HEK293 (cell line): ENCODE data around the gene CCDC187.

Source experiments
- GFI1B ChIP-seq: fragments of 450-650 bp; formaldehyde crosslinking; IDR thresholded peaks from 2 replicates; pipeline ENCODE4 v1.5.1; 2016; ENCODE audit warnings: missing biosample characterization, missing genetic modification characterization
- OSR2 ChIP-seq: fragments of 450-650 bp; formaldehyde crosslinking; IDR thresholded peaks from 2 replicates; pipeline ENCODE4 v1.5.1; 2016; ENCODE audit warnings: missing biosample characterization, missing genetic modification characterization
- ZBTB20 ChIP-seq: fragments of 450-650 bp; formaldehyde crosslinking; IDR thresholded peaks from 2 replicates; pipeline ENCODE4 v1.5.1; 2016; ENCODE audit warnings: missing biosample characterization, missing genetic modification characterization
- ZBTB48 ChIP-seq: fragments of 450-650 bp; formaldehyde crosslinking; IDR thresholded peaks from 2 replicates; pipeline ENCODE4 v1.5.1; 2016; ENCODE audit warnings: missing biosample characterization, missing genetic modification characterization
- ZNF121 ChIP-seq: fragments of 450-650 bp; formaldehyde crosslinking; IDR thresholded peaks from 2 replicates; pipeline ENCODE4 v1.5.1; 2016; ENCODE audit warnings: missing biosample characterization, missing genetic modification characterization
- ZNF132 ChIP-seq: fragments of 450-650 bp; formaldehyde crosslinking; IDR thresholded peaks from 2 replicates; pipeline ENCODE4 v1.5.1; 2017; ENCODE audit warnings: missing biosample characterization, missing genetic modification characterization, borderline replicate concordance
- ZNF133 ChIP-seq: fragments of 450-650 bp; formaldehyde crosslinking; IDR thresholded peaks from 2 replicates; pipeline ENCODE4 v1.5.1; 2016; ENCODE audit warnings: missing biosample characterization, missing genetic modification characterization
- ZNF138 ChIP-seq: fragments of 450-650 bp; formaldehyde crosslinking; IDR thresholded peaks from 2 replicates; pipeline ENCODE4 v1.5.1; 2016; ENCODE audit warnings: missing biosample characterization, missing genetic modification characterization, borderline replicate concordance
- ZNF140 ChIP-seq: fragments of 450-650 bp; formaldehyde crosslinking; IDR thresholded peaks from 2 replicates; pipeline ENCODE4 v1.5.1; 2016; ENCODE audit warnings: missing biosample characterization, missing genetic modification characterization
- ZNF16 ChIP-seq: fragments of 450-650 bp; formaldehyde crosslinking; IDR thresholded peaks from 2 replicates; pipeline ENCODE4 v1.5.1; 2016; ENCODE audit warnings: low read depth, missing biosample characterization, missing genetic modification characterization
- ZNF19 ChIP-seq: fragments of 450-650 bp; formaldehyde crosslinking; IDR thresholded peaks from 2 replicates; pipeline ENCODE4; 2016; ENCODE audit warnings: missing biosample characterization, missing genetic modification characterization, low read depth
- ZNF239 ChIP-seq: fragments of 450-650 bp; formaldehyde crosslinking; IDR thresholded peaks from 2 replicates; pipeline ENCODE4 v1.5.1; 2016; ENCODE audit warnings: missing biosample characterization, missing genetic modification characterization
- ZNF274 ChIP-seq, 2 experiments: fragments of 200-500 bp in 1 of 2; fragments of 450-650 bp in 1 of 2; sonication (Bioruptor generic) in 1 of 2; formaldehyde crosslinking in 1 of 2; IDR thresholded peaks; 2 replicates each; pipeline versions ENCODE4 v1.5.1 to v1.6.1; 2014 to 2016; ENCODE audit warnings: borderline replicate concordance in 1 of 2, inconsistent platforms in 1 of 2, low read length in 1 of 2, missing biosample characterization in 1 of 2, missing genetic modification characterization in 1 of 2
- ZNF292 ChIP-seq: fragments of 450-650 bp; formaldehyde crosslinking; IDR thresholded peaks from 2 replicates; pipeline ENCODE4 v1.5.1; 2016; ENCODE audit warnings: low read depth, missing biosample characterization, missing genetic modification characterization, borderline replicate concordance
- ZNF324 ChIP-seq: fragments of 450-650 bp; formaldehyde crosslinking; IDR thresholded peaks from 2 replicates; pipeline ENCODE4 v1.5.1; 2016; ENCODE audit warnings: missing biosample characterization, missing genetic modification characterization
- ZNF404 ChIP-seq: fragments of 450-650 bp; formaldehyde crosslinking; IDR thresholded peaks from 2 replicates; pipeline ENCODE4 v1.5.1; 2017; ENCODE audit warnings: missing biosample characterization, missing genetic modification characterization
- ZNF521 ChIP-seq: fragments of 450-650 bp; formaldehyde crosslinking; IDR thresholded peaks from 2 replicates; pipeline ENCODE4 v1.5.1; 2017; ENCODE audit warnings: missing biosample characterization, mild to moderate bottlenecking, missing genetic modification characterization
- ZNF529 ChIP-seq: fragments of 450-650 bp; formaldehyde crosslinking; IDR thresholded peaks from 2 replicates; pipeline ENCODE4 v1.5.1; 2017; ENCODE audit warnings: missing genetic modification characterization, missing biosample characterization; ENCODE audit not compliant: insufficient replicate concordance
- ZNF549 ChIP-seq: fragments of 450-650 bp; IDR thresholded peaks from 2 replicates; pipeline ENCODE4 v1.5.1; 2018; ENCODE audit warnings: missing biosample characterization, missing genetic modification characterization, mild to moderate bottlenecking, inconsistent platforms, moderate library complexity
- ZNF791 ChIP-seq: fragments of 450-650 bp; formaldehyde crosslinking; IDR thresholded peaks from 2 replicates; pipeline ENCODE4 v1.5.1; 2016; ENCODE audit warnings: missing biosample characterization, missing genetic modification characterization
- ZNF792 ChIP-seq: fragments of 450-650 bp; formaldehyde crosslinking; IDR thresholded peaks from 2 replicates; pipeline ENCODE4 v1.5.1; 2016; ENCODE audit warnings: missing biosample characterization, missing genetic modification characterization
- TF ChIP-seq, protein P1 (sequence below): fragments of 450-650 bp; IDR thresholded peaks from 2 replicates; pipeline ENCODE4 v1.5.1; 2018; ENCODE audit warnings: missing biosample characterization, missing genetic modification characterization
- TF ChIP-seq, protein P2 (sequence below): fragments of 450-650 bp; formaldehyde crosslinking; IDR thresholded peaks from 2 replicates; pipeline ENCODE4 v1.5.1; 2016; ENCODE audit warnings: missing biosample characterization, missing genetic modification characterization
- TF ChIP-seq, protein P3 (sequence below): fragments of 450-650 bp; formaldehyde crosslinking; IDR thresholded peaks from 2 replicates; pipeline ENCODE4 v1.5.1; 2016; ENCODE audit warnings: missing biosample characterization, missing genetic modification characterization
- TF ChIP-seq, protein P4 (sequence below): fragments of 450-650 bp; formaldehyde crosslinking; IDR thresholded peaks from 2 replicates; pipeline ENCODE4 v1.5.1; 2016; ENCODE audit warnings: missing biosample characterization, missing genetic modification characterization
- TF ChIP-seq, protein P5 (sequence below): fragments of 450-650 bp; formaldehyde crosslinking; IDR thresholded peaks from 2 replicates; pipeline ENCODE4 v1.5.1; 2016; ENCODE audit warnings: missing biosample characterization, missing genetic modification characterization

Gene CCDC187

DNA sequence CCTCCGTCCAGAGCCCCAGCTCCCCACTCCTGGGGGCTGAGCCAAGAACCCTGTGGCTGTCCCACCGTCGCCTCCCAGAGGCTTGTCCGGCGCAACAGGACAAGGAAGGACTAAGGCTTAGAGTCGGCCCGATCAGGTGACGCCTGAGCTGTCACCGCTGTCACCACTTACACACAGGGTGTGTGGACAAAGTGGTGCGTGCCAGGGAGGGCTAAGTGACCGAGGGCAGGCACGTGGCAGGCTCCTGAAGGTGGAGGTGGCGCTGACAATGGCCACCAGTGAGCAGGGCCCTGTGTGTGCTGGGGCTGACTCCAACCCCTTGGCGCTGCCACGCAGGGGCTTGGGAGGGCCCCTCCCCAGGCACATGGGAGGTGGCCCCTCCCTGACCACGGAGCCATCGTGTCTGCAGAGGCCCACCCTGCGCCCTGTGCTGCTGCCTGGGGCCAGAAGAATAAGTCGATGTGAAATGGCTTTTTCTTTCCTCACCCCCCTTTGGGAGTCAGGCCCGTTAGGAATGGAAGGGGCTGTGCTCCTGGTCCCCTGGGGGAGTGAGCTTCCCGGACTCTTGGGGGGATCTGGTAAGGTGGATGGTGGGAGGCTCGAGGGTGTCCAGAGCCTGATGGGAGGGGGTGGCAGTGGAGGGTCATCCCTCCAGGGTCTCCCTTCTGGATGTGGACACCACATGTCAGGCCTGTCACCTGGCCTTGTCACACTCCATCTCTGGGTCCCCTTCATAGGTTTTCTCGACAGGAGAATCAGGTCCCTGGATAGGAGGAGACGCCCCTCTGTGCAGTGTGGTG is 20.8 kb upstream of the CCDC187 start (continued):
- TF ChIP-seq, protein P1, sequence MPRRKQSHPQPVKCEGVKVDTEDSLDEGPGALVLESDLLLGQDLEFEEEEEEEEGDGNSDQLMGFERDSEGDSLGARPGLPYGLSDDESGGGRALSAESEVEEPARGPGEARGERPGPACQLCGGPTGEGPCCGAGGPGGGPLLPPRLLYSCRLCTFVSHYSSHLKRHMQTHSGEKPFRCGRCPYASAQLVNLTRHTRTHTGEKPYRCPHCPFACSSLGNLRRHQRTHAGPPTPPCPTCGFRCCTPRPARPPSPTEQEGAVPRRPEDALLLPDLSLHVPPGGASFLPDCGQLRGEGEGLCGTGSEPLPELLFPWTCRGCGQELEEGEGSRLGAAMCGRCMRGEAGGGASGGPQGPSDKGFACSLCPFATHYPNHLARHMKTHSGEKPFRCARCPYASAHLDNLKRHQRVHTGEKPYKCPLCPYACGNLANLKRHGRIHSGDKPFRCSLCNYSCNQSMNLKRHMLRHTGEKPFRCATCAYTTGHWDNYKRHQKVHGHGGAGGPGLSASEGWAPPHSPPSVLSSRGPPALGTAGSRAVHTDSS (tag by site-specific recombination), result no peak
- TF ChIP-seq ZNF792 (tag by site-specific recombination) (no peak), ZNF404 (tag by site-specific recombination) (no peak), ZNF16 (tag by site-specific recombination) (no peak), ZNF239 (tag by site-specific recombination) (no peak), ZBTB48 (tag by site-specific recombination) (no peak), ZNF121 (tag by site-specific recombination) (no peak), ZNF549 (tag by site-specific recombination) (no peak), OSR2 (tag by site-specific recombination) (no peak), ZNF132 (no peak), ZNF521 (tag by site-specific recombination) (no peak), ZNF133 (tag by site-specific recombination) (peak; percentile 77), ZNF274 (IDR thresholded peaks at IDR 0.05; ENCODE audit: low read length) (no peak), ZNF274 (tag by site-specific recombination; IDR thresholded peaks at IDR 0.05; ENCODE audit: borderline replicate concordance) (no peak), ZBTB20 (no peak), ZNF140 (no peak), ZNF19 (tag by site-specific recombination) (no peak), ZNF324 (tag by site-specific recombination) (no peak), ZNF138 (tag by site-specific recombination) (no peak), ZNF292 (no peak), GFI1B (tag by site-specific recombination) (no peak), ZNF529 (tag by site-specific recombination) (no peak), ZNF791 (tag by site-specific recombination) (no peak)
- TF ChIP-seq, protein P2, sequence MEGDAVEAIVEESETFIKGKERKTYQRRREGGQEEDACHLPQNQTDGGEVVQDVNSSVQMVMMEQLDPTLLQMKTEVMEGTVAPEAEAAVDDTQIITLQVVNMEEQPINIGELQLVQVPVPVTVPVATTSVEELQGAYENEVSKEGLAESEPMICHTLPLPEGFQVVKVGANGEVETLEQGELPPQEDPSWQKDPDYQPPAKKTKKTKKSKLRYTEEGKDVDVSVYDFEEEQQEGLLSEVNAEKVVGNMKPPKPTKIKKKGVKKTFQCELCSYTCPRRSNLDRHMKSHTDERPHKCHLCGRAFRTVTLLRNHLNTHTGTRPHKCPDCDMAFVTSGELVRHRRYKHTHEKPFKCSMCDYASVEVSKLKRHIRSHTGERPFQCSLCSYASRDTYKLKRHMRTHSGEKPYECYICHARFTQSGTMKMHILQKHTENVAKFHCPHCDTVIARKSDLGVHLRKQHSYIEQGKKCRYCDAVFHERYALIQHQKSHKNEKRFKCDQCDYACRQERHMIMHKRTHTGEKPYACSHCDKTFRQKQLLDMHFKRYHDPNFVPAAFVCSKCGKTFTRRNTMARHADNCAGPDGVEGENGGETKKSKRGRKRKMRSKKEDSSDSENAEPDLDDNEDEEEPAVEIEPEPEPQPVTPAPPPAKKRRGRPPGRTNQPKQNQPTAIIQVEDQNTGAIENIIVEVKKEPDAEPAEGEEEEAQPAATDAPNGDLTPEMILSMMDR (tag by site-specific recombination), result peak; percentile 54
- TF ChIP-seq, protein P3, sequence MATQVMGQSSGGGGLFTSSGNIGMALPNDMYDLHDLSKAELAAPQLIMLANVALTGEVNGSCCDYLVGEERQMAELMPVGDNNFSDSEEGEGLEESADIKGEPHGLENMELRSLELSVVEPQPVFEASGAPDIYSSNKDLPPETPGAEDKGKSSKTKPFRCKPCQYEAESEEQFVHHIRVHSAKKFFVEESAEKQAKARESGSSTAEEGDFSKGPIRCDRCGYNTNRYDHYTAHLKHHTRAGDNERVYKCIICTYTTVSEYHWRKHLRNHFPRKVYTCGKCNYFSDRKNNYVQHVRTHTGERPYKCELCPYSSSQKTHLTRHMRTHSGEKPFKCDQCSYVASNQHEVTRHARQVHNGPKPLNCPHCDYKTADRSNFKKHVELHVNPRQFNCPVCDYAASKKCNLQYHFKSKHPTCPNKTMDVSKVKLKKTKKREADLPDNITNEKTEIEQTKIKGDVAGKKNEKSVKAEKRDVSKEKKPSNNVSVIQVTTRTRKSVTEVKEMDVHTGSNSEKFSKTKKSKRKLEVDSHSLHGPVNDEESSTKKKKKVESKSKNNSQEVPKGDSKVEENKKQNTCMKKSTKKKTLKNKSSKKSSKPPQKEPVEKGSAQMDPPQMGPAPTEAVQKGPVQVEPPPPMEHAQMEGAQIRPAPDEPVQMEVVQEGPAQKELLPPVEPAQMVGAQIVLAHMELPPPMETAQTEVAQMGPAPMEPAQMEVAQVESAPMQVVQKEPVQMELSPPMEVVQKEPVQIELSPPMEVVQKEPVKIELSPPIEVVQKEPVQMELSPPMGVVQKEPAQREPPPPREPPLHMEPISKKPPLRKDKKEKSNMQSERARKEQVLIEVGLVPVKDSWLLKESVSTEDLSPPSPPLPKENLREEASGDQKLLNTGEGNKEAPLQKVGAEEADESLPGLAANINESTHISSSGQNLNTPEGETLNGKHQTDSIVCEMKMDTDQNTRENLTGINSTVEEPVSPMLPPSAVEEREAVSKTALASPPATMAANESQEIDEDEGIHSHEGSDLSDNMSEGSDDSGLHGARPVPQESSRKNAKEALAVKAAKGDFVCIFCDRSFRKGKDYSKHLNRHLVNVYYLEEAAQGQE (tag by site-specific recombination), result no peak
- TF ChIP-seq, protein P4, sequence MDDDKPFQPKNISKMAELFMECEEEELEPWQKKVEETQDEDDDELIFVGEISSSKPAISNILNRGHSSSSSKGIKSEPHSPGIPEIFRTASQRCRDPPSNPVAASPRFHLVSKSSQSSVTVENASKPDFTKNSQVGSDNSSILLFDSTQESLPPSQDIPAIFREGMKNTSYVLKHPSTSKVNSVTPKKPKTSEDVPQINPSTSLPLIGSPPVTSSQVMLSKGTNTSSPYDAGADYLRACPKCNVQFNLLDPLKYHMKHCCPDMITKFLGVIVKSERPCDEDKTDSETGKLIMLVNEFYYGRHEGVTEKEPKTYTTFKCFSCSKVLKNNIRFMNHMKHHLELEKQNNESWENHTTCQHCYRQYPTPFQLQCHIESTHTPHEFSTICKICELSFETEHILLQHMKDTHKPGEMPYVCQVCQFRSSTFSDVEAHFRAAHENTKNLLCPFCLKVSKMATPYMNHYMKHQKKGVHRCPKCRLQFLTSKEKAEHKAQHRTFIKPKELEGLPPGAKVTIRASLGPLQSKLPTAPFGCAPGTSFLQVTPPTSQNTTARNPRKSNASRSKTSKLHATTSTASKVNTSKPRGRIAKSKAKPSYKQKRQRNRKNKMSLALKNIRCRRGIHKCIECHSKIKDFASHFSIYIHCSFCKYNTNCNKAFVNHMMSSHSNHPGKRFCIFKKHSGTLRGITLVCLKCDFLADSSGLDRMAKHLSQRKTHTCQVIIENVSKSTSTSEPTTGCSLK (tag by site-specific recombination), result no peak
- TF ChIP-seq, protein P5, sequence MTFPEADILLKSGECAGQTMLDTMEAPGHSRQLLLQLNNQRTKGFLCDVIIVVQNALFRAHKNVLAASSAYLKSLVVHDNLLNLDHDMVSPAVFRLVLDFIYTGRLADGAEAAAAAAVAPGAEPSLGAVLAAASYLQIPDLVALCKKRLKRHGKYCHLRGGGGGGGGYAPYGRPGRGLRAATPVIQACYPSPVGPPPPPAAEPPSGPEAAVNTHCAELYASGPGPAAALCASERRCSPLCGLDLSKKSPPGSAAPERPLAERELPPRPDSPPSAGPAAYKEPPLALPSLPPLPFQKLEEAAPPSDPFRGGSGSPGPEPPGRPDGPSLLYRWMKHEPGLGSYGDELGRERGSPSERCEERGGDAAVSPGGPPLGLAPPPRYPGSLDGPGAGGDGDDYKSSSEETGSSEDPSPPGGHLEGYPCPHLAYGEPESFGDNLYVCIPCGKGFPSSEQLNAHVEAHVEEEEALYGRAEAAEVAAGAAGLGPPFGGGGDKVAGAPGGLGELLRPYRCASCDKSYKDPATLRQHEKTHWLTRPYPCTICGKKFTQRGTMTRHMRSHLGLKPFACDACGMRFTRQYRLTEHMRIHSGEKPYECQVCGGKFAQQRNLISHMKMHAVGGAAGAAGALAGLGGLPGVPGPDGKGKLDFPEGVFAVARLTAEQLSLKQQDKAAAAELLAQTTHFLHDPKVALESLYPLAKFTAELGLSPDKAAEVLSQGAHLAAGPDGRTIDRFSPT (tag by site-specific recombination), result peak; percentile 54; the same call in 1 of the 2 replicates
